GM21526 (cell line): ENCODE results near the gene PC.

Source experiments
- ATAC-seq: cut with Tn5 transposase; IDR thresholded peaks from one replicate; pipeline ENCODE4 v1.9.1; 2021; ENCODE audit warnings: moderate library complexity; ENCODE audit not compliant: unreplicated experiment, low FRiP score

The PC gene

DNA sequence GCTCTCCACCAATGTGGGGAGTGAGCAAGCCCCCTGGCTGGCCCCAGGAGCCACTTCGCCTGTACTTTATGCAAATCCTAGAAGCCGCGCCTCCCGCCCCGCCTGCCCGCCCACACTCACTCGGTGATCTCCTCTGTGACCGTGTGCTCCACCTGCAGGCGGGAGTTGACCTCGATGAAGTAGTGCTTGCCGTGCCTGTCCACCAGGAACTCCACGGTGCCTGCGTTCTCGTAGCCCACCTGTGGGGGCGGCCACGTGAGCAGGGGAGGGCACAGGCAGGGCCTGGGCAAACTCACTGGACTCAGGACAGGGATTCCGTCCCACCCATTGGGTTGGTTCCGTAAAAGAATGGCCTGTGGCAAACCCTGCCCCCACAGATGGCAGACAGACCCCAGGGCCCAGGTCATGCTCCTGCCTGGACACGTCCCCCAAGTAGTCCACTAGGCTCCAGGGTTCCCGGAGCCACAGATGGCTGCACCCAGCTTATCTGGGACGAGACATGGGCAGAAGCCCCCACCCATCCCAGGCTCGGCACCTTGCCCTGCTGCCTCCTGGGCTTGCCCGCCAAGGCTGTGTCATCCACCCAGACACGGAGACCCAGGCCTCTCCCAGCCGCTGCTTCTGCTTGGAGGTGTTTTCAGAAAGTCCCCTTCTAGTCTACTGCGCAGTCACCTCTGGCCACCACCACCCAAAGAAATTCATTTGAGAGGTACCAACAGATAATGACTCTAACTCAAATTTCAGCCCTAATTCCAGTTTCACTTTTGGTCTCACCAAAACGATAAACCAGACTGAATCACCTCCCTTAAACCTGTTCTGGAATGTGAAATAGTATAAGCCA is 89.2 kb downstream of the PC start:
- ATAC-seq, result peak; percentile 41

GRCh38 chr11:66868082-66868725 is 90.0 kb downstream of the PC start:
- ATAC-seq, result no peak

- no peak for ATAC-seq
Observed at GRCh38 chr11:66867425-66868040, 90.7 kb downstream of the PC start.

DNA sequence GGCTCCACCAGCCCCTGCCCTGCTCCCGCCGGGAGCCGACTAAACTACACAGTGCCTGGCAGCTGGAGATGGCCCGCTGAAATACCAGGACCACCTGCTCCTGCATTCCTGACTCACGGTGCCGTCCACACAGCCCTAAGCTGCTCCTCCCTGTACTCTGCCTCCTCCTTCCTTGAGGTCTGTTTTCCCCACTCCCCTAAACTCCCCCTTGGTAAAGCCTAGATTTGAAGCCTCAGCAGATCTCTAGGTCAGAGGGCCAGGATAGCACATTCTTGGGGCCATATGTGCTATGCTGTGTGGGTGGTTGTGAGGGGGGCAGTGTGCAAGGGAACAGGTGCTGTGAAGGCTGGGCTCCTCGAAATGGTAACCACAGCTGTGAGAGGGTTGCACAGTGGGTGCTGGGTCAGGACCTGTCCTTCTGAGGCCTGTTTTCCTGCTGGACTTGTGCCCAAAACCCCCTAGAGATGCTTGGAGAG is 91.6 kb downstream of the PC start:
- no peak for ATAC-seq

DNA sequence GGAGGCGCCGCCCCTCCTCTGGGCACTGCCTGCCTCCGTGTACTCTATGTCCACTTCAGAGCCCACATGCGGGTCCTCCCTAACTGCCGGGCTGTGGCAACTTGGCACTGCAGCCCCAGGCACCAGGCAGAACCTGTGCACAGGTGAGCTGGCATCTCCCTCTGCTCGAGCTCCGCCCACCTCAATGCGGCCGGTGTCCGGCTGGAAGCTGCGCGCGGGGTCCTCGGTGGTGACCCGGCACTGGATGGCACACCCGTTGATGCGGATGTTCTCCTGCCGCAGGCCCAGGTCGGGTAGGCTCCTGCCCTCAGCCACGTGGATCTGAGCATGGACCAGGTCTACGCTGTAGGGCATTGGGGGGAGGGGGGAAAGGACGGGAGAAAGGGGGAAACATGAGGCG is 92.2 kb downstream of the PC start:
- ATAC-seq, result no peak

DNA sequence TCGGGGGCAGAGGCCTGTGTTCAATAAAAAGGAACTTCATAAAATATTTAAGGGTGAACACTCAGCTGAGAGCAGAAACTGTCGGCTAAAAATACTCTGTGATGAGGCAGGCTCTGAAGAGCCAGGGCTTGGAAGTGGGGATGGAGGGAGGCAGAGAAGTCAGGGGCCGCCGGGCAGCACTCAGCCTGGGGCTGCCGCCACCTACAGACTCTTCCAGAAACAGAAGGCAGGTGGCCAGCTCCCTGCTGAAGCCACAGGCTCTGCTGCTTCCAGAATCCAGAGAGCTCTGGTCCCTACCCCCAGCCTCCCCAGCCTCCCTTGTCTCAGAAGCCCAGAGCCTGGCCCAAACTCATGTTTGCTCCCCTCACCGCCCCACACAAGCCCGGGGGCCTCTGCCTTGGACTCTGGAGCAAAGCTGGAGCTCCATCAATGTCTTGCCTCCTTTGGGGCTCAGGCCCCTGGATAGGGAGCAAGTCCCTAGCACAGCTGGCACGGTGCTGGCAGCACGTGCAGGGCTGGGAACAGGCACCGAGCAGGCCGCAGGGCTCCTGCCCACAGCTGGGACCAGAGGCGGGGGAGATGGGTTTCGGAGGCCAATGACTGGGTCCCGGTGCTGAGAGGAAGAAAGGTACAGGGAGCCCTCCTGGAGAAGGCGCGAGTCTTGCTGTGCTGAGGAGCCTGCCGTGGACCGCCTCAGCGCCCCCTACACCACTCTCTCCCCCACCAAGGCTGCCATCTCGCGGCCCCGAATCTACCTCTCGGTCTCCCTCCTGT is 93.1 kb downstream of the PC start:
- ATAC-seq, result no peak

DNA sequence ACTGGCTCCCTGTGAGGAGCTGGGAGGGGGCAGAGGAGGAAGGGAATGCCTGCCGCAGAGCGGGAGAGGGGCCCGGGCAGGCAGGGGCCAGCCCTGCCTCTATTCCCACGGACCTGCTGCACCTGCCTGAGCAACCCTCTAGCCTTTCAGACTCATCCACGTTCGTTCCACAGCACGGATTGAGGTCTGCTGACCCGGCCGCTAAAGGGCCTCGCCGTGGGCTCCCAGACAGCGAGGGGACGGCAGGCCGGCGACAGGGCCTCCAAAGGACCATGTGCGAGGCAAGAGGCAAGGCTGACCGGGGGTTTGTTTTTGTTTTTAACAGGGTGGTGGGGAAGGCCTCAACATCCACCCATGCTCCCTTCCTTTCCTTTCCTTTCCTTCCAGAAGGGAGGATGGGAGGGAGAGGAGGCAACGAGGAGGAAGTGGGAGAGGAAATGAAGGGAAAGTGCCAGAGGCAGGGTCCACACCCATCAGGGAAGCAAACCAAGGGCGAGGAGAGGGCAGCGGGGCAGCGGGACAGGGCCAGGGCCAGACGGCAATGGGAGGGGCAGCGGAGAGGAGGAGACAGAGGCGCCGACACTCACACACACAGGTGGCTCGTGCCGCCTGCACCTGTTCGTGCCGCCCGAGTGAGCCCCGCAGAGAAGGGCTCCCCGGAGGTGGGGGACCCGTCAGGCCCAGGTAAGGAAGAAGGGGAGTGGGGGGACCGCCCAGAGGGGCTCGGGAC is 93.8 kb downstream of the PC start:
- no peak for ATAC-seq

- no peak for ATAC-seq
Observed at GRCh38 chr11:66863428-66864125, 94.6 kb downstream of the PC start.

- no peak for ATAC-seq
Observed at GRCh38 chr11:66862559-66863037, 95.6 kb downstream of the PC start.

- ATAC-seq, result no peak
Observed at GRCh38 chr11:66861774-66862558, 96.2 kb downstream of the PC start.

GRCh38 chr11:66861038-66861773 is 97.0 kb downstream of the PC start:
- ATAC-seq, result no peak

GRCh38 chr11:66860449-66860831 is 97.7 kb downstream of the PC start:
- no peak for ATAC-seq

DNA sequence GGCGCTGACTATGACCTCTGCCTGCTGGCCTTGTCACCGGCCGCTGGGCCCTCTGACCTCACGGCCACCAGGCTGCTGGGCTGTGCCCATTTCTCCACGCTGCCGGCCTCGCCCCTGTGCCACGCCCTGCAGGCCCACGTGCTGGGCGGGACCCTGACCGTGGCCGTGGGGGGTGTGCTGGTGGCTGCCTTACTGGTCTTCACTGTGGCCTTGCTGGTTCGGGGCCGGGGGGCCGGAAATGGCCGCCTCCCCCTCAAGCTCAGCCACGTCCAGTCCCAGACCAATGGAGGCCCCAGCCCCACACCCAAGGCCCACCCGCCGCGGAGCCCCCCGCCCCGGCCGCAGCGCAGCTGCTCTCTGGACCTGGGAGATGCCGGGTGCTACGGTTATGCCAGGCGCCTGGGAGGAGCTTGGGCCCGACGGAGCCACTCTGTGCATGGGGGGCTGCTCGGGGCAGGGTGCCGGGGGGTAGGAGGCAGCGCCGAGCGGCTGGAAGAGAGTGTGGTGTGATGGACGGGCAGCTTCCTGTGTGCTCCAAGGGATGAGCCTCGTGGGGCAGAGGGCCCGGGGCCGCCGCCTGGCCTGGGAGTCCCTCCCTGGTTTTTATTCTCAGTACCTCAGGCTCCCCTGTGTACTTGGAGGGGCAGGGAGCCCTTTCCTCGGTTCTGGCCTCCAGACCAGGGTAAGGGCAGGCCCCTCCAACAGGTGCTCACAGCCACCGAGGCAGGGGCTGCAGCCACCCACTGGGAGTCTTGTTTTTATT is 98.3 kb downstream of the PC start:
- no peak for ATAC-seq

DNA sequence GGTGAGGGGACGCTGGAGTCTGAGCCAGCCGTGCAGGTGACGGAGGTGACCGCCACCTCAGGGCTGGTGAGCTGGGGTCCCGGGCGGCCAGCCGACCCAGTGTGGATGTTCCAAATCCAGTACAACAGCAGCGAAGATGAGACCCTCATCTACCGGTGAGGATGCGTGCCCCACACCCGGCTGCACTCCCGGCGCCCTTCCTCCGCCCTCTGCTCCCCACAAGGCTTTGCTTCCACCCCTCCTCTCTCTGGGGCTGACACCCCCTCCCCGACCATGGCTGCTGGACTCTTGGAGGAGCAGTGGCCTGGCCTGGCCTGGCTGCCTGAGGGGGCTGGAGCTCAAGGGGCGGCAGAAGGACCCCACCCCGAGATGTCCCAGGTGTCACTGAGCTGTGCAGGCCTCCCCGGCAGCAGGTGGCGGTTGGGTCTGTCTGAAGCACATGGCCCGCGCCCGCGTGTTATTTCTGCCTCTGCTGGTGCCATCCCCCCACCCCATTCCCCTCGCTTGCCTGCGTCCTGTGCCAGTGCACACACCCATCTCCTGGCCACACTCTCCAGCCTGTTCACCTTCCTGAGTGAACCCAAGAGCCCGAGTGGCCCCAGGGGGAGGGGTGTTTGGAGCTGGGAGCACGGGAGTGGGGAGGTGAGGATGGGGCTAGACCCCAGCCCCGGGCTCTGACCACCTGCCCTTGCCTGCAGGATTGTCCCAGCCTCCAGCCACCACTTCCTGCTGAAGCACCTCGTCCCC is 99.1 kb downstream of the PC start:
- no peak for ATAC-seq

DNA sequence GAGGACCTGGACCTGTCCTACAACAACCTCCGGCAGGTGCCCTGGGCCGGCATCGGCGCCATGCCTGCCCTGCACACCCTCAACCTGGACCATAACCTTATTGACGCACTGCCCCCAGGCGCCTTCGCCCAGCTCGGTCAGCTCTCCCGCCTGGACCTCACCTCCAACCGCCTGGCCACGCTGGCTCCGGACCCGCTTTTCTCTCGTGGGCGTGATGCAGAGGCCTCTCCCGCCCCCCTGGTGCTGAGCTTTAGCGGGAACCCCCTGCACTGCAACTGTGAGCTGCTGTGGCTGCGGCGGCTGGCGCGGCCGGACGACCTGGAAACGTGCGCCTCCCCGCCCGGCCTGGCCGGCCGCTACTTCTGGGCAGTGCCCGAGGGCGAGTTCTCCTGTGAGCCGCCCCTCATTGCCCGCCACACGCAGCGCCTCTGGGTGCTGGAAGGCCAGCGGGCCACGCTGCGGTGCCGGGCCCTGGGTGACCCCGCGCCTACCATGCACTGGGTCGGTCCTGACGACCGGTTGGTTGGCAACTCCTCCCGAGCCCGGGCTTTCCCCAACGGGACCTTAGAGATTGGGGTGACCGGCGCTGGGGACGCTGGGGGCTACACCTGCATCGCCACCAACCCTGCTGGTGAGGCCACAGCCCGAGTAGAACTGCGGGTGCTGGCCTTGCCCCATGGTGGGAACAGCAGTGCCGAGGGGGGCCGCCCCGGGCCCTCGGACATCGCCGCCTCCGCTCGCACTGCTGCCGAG is 99.8 kb downstream of the PC start:
- no peak for ATAC-seq

- no peak for ATAC-seq
Observed at GRCh38 chr11:66857927-66858185, 100.3 kb downstream of the PC start.
